ENCODE results near the gene CSNK1A1. TPM values are rescaled to one million over a fixed set of nuclear protein-coding genes. Genes with fewer than 3 reads are reported as not detected.
A peak's percentile ranks its signal among the peaks of the same experiment; 100 is the strongest.

Gene CSNK1A1
- total RNA-seq, 4 donors from 2014 or later, result 159 to 260 (median 184) TPM

DNA sequence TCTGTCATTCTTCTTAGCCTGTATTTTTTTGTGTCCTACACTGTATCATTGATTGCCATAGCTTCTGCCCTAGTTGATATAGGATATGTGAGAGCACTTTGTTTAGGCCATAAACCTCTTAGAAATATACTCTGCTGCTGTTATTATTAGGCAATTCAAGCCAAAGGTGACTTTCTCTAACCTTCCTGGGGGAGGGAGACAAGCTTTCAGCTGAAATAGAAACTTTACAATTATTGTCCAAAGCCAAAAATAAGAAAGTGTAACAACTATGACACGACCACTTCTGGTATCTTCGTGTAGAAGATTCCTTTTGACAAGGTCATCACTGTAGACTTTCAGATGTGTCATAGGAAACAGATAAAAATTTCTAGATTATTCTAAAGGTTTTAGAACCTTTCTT lies 12.2 kb upstream of the CSNK1A1 start:
- in situ Hi-C loops (cut with MboI; ENCODE audit: low pct_ligation_motif_present in 1 of 4, low pct_unique_long_range_greater_than_20kb in 1 of 4, low sequenced_read_pairs in 3 of 4), result loop anchor here in 2 of 4 donors (10.0 to 25.0 kb wide), 3 partner anchors 119 to 226 kb away; partner anchors contain the start of gene GRPEL2 (in 1 of the 2)
- Histone ChIP-seq H3K9me3 (no peaks in the 10 kb centered on the region), H3K27ac (peak overlapping the region; percentile 79 to 87 (median 85)), H3K27me3 (no peaks in the 10 kb centered on the region), H3K4me3 (no peak overlapping the region), H3K4me1 (peaks cover 12 to 31% (median 20%) of the 10 kb centered on the region in 4 donors), H3K36me3 (no peaks in the 10 kb centered on the region)
- TF ChIP-seq POLR2A (IDR thresholded peaks at IDR 0.05) (no peak), EP300 (IDR thresholded peaks at IDR 0.05; ENCODE audit: low read depth) (no peak), POLR2AphosphoS5 (IDR thresholded peaks at IDR 0.05) (no peak)
- TF ChIP-seq, protein P1, sequence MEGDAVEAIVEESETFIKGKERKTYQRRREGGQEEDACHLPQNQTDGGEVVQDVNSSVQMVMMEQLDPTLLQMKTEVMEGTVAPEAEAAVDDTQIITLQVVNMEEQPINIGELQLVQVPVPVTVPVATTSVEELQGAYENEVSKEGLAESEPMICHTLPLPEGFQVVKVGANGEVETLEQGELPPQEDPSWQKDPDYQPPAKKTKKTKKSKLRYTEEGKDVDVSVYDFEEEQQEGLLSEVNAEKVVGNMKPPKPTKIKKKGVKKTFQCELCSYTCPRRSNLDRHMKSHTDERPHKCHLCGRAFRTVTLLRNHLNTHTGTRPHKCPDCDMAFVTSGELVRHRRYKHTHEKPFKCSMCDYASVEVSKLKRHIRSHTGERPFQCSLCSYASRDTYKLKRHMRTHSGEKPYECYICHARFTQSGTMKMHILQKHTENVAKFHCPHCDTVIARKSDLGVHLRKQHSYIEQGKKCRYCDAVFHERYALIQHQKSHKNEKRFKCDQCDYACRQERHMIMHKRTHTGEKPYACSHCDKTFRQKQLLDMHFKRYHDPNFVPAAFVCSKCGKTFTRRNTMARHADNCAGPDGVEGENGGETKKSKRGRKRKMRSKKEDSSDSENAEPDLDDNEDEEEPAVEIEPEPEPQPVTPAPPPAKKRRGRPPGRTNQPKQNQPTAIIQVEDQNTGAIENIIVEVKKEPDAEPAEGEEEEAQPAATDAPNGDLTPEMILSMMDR (IDR thresholded peaks at IDR 0.05), result no peak
- no peak for DNase-seq
- 61 to 67% methylated on average over 2 of the region's 2 CpGs for WGBS, 2 donors (ENCODE audit: low coverage in 1 of 2)
- intact Hi-C loops (cut with DNase I; ENCODE audit: low total_unique reads), result loop anchor here (2.0 to 10.0 kb wide), 2 partner anchors 125 to 189 kb away; partner anchors contain the start of gene IL17B

DNA sequence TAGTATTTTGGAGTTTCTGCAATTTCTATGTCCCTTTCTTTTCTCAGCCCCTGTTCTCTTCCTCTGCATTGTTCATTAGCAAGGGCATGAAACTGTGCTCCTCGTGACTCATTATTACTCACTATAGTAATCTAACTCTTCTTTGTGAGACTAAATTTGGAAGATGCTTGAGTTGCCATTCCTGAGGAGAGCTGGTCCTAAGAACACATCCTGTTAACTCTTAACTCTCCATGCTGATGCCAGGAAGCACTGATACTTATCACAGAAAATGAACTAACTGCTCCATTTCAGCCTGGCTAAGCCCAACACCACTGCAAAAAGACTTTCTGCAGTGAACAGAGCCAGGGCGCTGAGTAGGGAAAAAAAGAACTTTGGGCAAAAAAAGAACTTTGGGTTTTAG lies 10.6 kb upstream of the CSNK1A1 start:
- DNase-seq, result no peak
- H3K36me3 ChIP-seq, result no peaks in the 10 kb centered on the region
- in situ Hi-C loops (cut with MboI; ENCODE audit: low pct_ligation_motif_present in 1 of 4, low pct_unique_long_range_greater_than_20kb in 1 of 4, low sequenced_read_pairs in 3 of 4), result loop anchor here in 2 of 4 donors (10.0 to 25.0 kb wide), 3 partner anchors 117 to 225 kb away; partner anchors contain the start of gene GRPEL2 (in 1 of the 2)
- no peaks in the 10 kb centered on the region for H3K27me3 ChIP-seq
- peaks cover 12 to 31% (median 20%) of the 10 kb centered on the region in 4 donors for H3K4me1 ChIP-seq
- intact Hi-C loops (cut with DNase I; ENCODE audit: low total_unique reads), result loop anchor here (2.0 to 10.0 kb wide), 2 partner anchors 123 to 187 kb away; partner anchors contain the start of gene IL17B
- H3K9me3 ChIP-seq, result no peaks in the 10 kb centered on the region
- 25 to 54% methylated on average over 1 to 2 of the region's 2 CpGs for WGBS, 2 donors (ENCODE audit: low coverage in 1 of 2)
- no peak overlapping the region for H3K4me3 ChIP-seq
- peak overlapping the region; percentile 79 to 87 (median 85) for H3K27ac ChIP-seq
- no peak for TF ChIP-seq POLR2A (IDR thresholded peaks at IDR 0.05)
- peak; percentile 45 to 60 (median 57) for TF ChIP-seq POLR2AphosphoS5 (IDR thresholded peaks at IDR 0.05)

DNA sequence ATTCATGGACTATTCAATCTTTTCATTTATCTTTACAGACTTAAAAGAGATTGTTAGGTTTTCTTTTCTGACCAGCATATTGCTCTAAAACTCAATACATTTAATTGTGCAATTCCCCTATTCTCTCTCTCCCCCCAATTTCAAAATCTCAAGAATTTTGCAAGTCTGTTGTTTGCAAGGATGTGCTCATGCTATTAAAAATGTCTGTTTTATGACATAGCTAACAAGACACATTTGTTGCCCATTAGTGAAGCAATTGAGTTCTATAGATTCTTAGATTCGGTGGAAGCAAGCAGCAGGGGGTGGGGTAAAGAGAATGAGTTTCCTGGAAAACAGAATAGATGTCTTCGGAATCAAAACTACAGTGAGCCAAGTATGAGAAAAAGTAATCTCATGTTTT lies 8.5 kb upstream of the CSNK1A1 start:
- Histone ChIP-seq H3K27me3 (no peaks in the 10 kb centered on the region), H3K27ac (no peak overlapping the region)
- in situ Hi-C loops (cut with MboI; ENCODE audit: low pct_ligation_motif_present in 1 of 4, low pct_unique_long_range_greater_than_20kb in 1 of 4, low sequenced_read_pairs in 3 of 4), result loop anchor here in 3 of 4 donors (5.0 to 25.0 kb wide), 5 partner anchors 115 to 222 kb away; partner anchors contain the start of genes GRPEL2 (in 1 of the 3) and IL17B (in 1 of the 3)

DNA sequence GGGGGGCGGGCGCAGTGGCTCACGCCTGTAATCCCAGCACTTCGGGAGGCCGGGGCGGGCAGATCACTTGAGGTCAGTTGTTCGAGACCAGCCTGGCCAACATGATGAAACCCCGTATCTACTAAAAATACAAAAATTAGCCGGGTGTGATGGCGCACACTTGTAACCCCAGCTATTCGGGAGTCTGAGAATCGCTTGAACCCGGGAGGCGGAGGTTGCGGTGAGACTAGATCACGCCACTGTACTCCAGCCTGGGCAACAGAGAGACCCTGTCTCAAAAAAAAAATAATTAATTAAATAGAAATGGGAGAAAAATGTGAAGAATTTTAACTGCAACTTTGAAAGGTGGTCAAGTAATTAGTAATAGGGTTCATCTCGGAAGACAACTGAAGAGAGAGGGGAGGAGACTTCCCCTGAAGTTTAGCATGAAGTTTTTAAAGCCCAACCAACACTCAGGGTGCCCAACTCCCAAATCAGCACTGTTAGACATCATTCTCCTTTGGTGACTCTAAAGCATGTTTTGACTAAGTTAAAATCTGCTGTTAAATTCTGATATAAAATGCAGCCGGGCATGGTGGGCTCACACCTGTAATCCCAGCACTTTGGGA lies 1.4 kb upstream of the CSNK1A1 start:
- 87 to 93% methylated on average over 16 to 18 of the region's 18 CpGs for WGBS, 2 donors (ENCODE audit: low coverage in 1 of 2)
- no peaks in the 10 kb centered on the region for H3K27me3 ChIP-seq
- intact Hi-C loops (cut with DNase I; ENCODE audit: low total_unique reads), result no loop called here
- peaks cover 12 to 27% (median 17%) of the 10 kb centered on the region in 4 donors for H3K4me1 ChIP-seq
- H3K27ac ChIP-seq, result peak overlapping the region in 3 of 4 donors; percentile 98 to 99 (median 98)
- TF ChIP-seq POLR2A (IDR thresholded peaks at IDR 0.05) (no peak), POLR2AphosphoS5 (IDR thresholded peaks at IDR 0.05) (no peak), EP300 (IDR thresholded peaks at IDR 0.05; ENCODE audit: low read depth) (no peak)
- TF ChIP-seq, protein P1 (IDR thresholded peaks at IDR 0.05), result no peak
- H3K4me3 ChIP-seq, result no peak overlapping the region
- DNase-seq, result no peak
- in situ Hi-C loops (cut with MboI; ENCODE audit: low pct_ligation_motif_present in 1 of 4, low pct_unique_long_range_greater_than_20kb in 1 of 4, low sequenced_read_pairs in 3 of 4), result loop anchor here in 3 of 4 donors (5.0 to 25.0 kb wide), 3 partner anchors 115 to 215 kb away; partner anchors contain the start of genes GRPEL2 (in 1 of the 3) and IL17B (in 1 of the 3)
- H3K36me3 ChIP-seq, result peaks cover 0 to 6% (median 3%) of the 10 kb centered on the region in 4 donors
- H3K9me3 ChIP-seq, result no peaks in the 10 kb centered on the region

More for the DNA sequence above, 8.5 kb upstream of the CSNK1A1 start:
- intact Hi-C loops (cut with DNase I; ENCODE audit: low total_unique reads), result loop anchor here (10.0 kb wide), 1 partner anchor 185 kb away; the partner anchor contains the start of gene IL17B
- no peak for TF ChIP-seq POLR2A (IDR thresholded peaks at IDR 0.05)
- TF ChIP-seq, protein P1 (IDR thresholded peaks at IDR 0.05), result no peak
- no peak for TF ChIP-seq POLR2AphosphoS5 (IDR thresholded peaks at IDR 0.05)
- no peak for TF ChIP-seq EP300 (IDR thresholded peaks at IDR 0.05; ENCODE audit: low read depth)
- no peaks in the 10 kb centered on the region for H3K9me3 ChIP-seq
- 82 to 92% methylated on average over 2 of the region's 2 CpGs for WGBS, 2 donors (ENCODE audit: low coverage in 1 of 2)
- peaks cover 12 to 31% (median 20%) of the 10 kb centered on the region in 4 donors for H3K4me1 ChIP-seq
- no peak for DNase-seq
- H3K4me3 ChIP-seq, result no peak overlapping the region
- H3K36me3 ChIP-seq, result no peaks in the 10 kb centered on the region
